Calu3 (cell line): ENCODE measurements around the gene CH25H. TPM values are rescaled to one million over a fixed set of nuclear protein-coding genes. Genes with fewer than 3 reads are reported as not detected.
"Not testable (repeated sequence)": the region's sequence is repeated elsewhere in the genome, so short reads cannot be mapped to it uniquely, and the experiment has no call there.

ENCODE experiments used
- Bru-seq: library from RNA; stranded (reverse); fragments of 400-500 nt; gene quantifications from one replicate; lab custom pipeline; 2021; lab: Mats Ljungman, UMichigan
- BruChase-seq, 2 experiments: library from RNA; stranded (reverse); fragments of 400-500 nt; gene quantifications; one replicate each; lab custom pipeline; 2021; lab: Mats Ljungman, UMichigan
- BruUV-seq: library from RNA; stranded (reverse); fragments of 400-500 nt; replicated peaks from 2 replicates; lab custom pipeline; 2021; lab: Mats Ljungman, UMichigan
- CTCF ChIA-PET: fragments of 300-600 bp; sonication (Branson Sonifier 250); formaldehyde crosslinking; loops from one replicate; lab custom pipeline; 2022; ENCODE audit warnings: antibody characterized with exemption; lab: Charles Lee
- DNase-seq: peaks from one replicate; pipeline ENCODE4 v3.0.0; 2022
- H3K27ac Mint-ChIP-seq: one replicate; pipeline ENCODE4 v1.8.0; 2022; ENCODE audit warnings: mixed read lengths; ENCODE audit not compliant: unreplicated experiment
- H3K27me3 Mint-ChIP-seq: one replicate; pipeline ENCODE4 v1.8.0; 2022; ENCODE audit warnings: mixed read lengths; ENCODE audit not compliant: unreplicated experiment
- H3K36me3 Mint-ChIP-seq: one replicate; pipeline ENCODE4 v1.8.0; 2022; ENCODE audit warnings: mild to moderate bottlenecking, moderate library complexity, mixed read lengths; ENCODE audit not compliant: insufficient read depth, unreplicated experiment
- H3K4me1 Mint-ChIP-seq: one replicate; pipeline ENCODE4 v1.8.0; 2022; ENCODE audit warnings: mild to moderate bottlenecking, low read depth, mixed read lengths; ENCODE audit not compliant: unreplicated experiment
- H3K4me3 Mint-ChIP-seq: one replicate; pipeline ENCODE4 v1.8.0; 2022; ENCODE audit warnings: mild to moderate bottlenecking, low read depth, moderate library complexity, mixed read lengths; ENCODE audit not compliant: unreplicated experiment
- H3K9me3 Mint-ChIP-seq: one replicate; pipeline ENCODE4 v1.8.0; 2022; ENCODE audit warnings: low read depth, mixed read lengths; ENCODE audit not compliant: unreplicated experiment
- CTCF ChIP-seq: fragments of 200-600 bp; IDR thresholded peaks from one replicate; pipeline ENCODE4 v1.8.0; 2022; ENCODE audit warnings: antibody characterized with exemption; ENCODE audit not compliant: unreplicated experiment
- intact Hi-C: fragments of 100-400 bp; cut with micrococcal nuclease; formaldehyde crosslinking; loops from one replicate; pipeline ENCODE4 v1.10.0; 2022; ENCODE audit not compliant: unreplicated experiment
- long read RNA-seq: library from polyadenylated mRNA; stranded (forward); transcript quantifications from one replicate; pipeline ENCODE4 v2.0.0, GENCODE V29; 2022
- total RNA-seq: library from RNA; stranded (reverse); gene quantifications from 2 replicates; pipeline ENCODE4 v1.2.3, GENCODE V29; 2022

CH25H gene, protein sequence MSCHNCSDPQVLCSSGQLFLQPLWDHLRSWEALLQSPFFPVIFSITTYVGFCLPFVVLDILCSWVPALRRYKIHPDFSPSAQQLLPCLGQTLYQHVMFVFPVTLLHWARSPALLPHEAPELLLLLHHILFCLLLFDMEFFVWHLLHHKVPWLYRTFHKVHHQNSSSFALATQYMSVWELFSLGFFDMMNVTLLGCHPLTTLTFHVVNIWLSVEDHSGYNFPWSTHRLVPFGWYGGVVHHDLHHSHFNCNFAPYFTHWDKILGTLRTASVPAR
- total RNA-seq (0.73 TPM in 1 of 2 replicates, not detected in the other), Bru-seq, nascent RNA (percentile 24 among the genes with signal in this experiment), BruChase-seq, experiment 1, labeled RNA remaining after a 6-hour chase (not detected), BruChase-seq, experiment 2, labeled RNA remaining after a 2-hour chase (percentile 29 among the genes with signal in this experiment)
- long read RNA-seq, partial matches to known transcripts = 0 of 3 reads
- long read RNA-seq, other reads (novel, unspliced or antisense) = 0 of 3 reads

DNA sequence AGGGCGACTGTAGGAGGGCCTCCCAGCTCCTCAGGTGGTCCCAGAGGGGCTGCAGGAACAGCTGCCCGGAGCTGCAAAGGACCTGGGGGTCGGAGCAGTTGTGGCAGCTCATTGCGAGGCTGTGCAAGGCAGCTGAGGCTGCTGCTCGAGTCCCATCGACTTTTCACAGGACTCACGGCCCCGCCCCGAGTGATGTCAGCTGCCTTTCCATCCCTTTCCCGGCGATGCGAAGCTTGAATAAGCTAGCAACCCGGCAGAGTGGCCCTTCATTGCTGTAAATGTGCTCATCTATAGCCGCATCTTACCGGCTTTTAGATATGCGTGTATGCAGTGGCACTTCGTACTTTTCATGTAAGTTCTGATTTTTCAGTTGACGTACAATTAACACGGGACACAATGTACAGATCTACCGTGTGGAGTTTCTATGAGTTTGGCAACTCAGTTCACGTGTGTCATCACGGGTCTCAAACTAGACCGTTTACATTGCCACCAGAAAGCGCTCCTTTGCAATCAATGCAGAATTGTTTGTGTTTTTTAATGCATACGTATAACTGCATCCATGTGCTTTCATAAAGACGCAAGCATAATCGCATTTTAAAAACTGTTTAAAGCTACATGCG lies at the start of gene CH25H:
Gene CH25H, minus strand, starts transcription at position 137 of the 620 bp plus-strand sequence. Its CDS starts 25 bp downstream, at position 112.
- CTCF ChIA-PET = no interaction called here
- Mint-ChIP-seq H3K27ac (peak within 1 kb of the TSS; percentile 25), H3K27me3 (no peaks in the 10 kb centered on the region), H3K4me1 (peaks cover 9% of the 10 kb centered on the region), H3K36me3 (peaks cover 7% of the 10 kb centered on the region), H3K4me3 (peak within 1 kb of the TSS; percentile 74), H3K9me3 (no peaks in the 10 kb centered on the region)
- no TSS peak for BruUV-seq
- peak; percentile 51 for DNase-seq
- intact Hi-C loops = no loop called here
- no peak for TF ChIP-seq CTCF

DNA sequence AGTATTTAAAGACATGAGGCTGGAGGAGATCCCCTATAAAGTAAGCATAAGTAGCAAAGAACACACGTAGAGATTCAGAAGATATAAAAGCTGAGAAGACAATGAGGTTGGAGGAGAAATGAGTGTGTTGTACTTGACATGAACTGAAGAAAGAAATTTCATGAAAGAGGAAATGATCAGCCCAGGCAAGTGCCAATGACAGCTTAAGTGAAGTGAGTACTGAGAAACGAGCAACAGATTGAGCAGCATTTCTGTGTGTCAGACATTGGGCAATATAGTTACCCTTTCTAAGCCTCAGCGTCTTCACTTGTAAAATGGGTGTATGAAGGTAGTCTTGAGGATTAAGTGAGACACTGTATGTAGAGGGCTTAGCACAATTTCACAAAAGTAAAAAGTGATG lies 49.2 kb upstream of the CH25H start:
- H3K4me3 Mint-ChIP-seq = no peak overlapping the region
- no TSS peak for BruUV-seq
- CTCF ChIA-PET = interaction anchor here (0.6 kb wide), 1 partner anchor 184 kb away, joined by 4 read pairs; no protein-coding TSS in a partner anchor
- TF ChIP-seq CTCF = no peak
- peaks cover 6% of the 10 kb centered on the region for H3K36me3 Mint-ChIP-seq
- no peaks in the 10 kb centered on the region for H3K27me3 Mint-ChIP-seq
- peaks cover 7% of the 10 kb centered on the region for H3K4me1 Mint-ChIP-seq
- DNase-seq = no peak
- intact Hi-C loops = loop anchor here (10.0 kb wide), 1 partner anchor 298 kb away; no protein-coding TSS in a partner anchor
- no peak overlapping the region for H3K27ac Mint-ChIP-seq
- no peaks in the 10 kb centered on the region for H3K9me3 Mint-ChIP-seq

- Mint-ChIP-seq H3K27ac (no peak overlapping the region), H3K9me3 (no peaks in the 10 kb centered on the region), H3K4me3 (no peak overlapping the region), H3K36me3 (peaks cover 12% of the 10 kb centered on the region), H3K27me3 (no peaks in the 10 kb centered on the region), H3K4me1 (peaks cover 2% of the 10 kb centered on the region)
- no peak for TF ChIP-seq CTCF
- intact Hi-C loops = loop anchor here (10.0 kb wide), 1 partner anchor 299 kb away; no protein-coding TSS in a partner anchor
- BruUV-seq = no TSS peak
- no peak for DNase-seq
- CTCF ChIA-PET = interaction anchor here (0.6 kb wide), 1 partner anchor 184 kb away, joined by 4 read pairs; no protein-coding TSS in a partner anchor
Observed at GRCh38 chr10:89255793-89256192, 48.7 kb upstream of the CH25H start.

- intact Hi-C loops = loop anchor here (10.0 kb wide), 1 partner anchor 300 kb away; no protein-coding TSS in a partner anchor
- H3K4me1 Mint-ChIP-seq, H3K27ac Mint-ChIP-seq, H3K9me3 Mint-ChIP-seq, H3K27me3 Mint-ChIP-seq, H3K4me3 Mint-ChIP-seq, DNase-seq, BruUV-seq, CTCF ChIA-PET: not testable (repeated sequence)
- peaks cover 13% of the 10 kb centered on the region for H3K36me3 Mint-ChIP-seq
Observed at GRCh38 chr10:89255091-89255579, 48.0 kb upstream of the CH25H start.
